WTC11 (cell line): ENCODE data around the gene TAAR8. TPM values are rescaled to one million over a fixed set of nuclear protein-coding genes. Genes with fewer than 3 reads are reported as not detected.

Experiments used
- ATAC-seq: fragments of 200-7000 bp; cut with Tn5 transposase; 2 replicates; pipeline ENCODE4 v1.10.0; 2021; ENCODE audit warnings: mild to moderate bottlenecking, moderate library complexity
- CTCF ChIA-PET: fragments of 300-600 bp; sonication (Branson Sonifier 250); formaldehyde crosslinking; loops from one replicate; lab custom pipeline; 2021; ENCODE audit warnings: antibody characterized with exemption; lab: Charles Lee
- POLR2A ChIA-PET: fragments of 350-600 bp; sonication (Branson Sonifier 250); formaldehyde crosslinking; loops from one replicate; lab custom pipeline; 2021; ENCODE audit warnings: antibody characterized with exemption; lab: Charles Lee
- DNase-seq: peaks from one replicate; pipeline ENCODE4 v3.0.0; 2021; ENCODE audit warnings: low spot score
- H3K27ac Mint-ChIP-seq: 2 replicates; pipeline ENCODE4 v1.8.0; 2021; ENCODE audit warnings: mixed read lengths
- H3K27me3 Mint-ChIP-seq: 2 replicates; pipeline ENCODE4 v1.8.0; 2021; ENCODE audit warnings: low read depth, mild to moderate bottlenecking, moderate library complexity, mixed read lengths
- H3K36me3 Mint-ChIP-seq: 2 replicates; pipeline ENCODE4 v1.8.0; 2021; ENCODE audit warnings: mixed read lengths
- H3K4me1 Mint-ChIP-seq: 2 replicates; pipeline ENCODE4 v1.8.0; 2022; ENCODE audit warnings: mixed read lengths
- H3K4me3 Mint-ChIP-seq: 2 replicates; pipeline ENCODE4 v1.8.0; 2021; ENCODE audit warnings: mild to moderate bottlenecking, moderate library complexity, mixed read lengths
- H3K9me3 Mint-ChIP-seq: 2 replicates; pipeline ENCODE4 v1.8.0; 2021; ENCODE audit warnings: mixed read lengths
- ARID4B ChIP-seq: sonication (generic); formaldehyde crosslinking; IDR thresholded peaks from 2 replicates; pipeline ENCODE4 v1.8.0; 2023; ENCODE audit warnings: missing genetic modification reagents, mild to moderate bottlenecking, borderline replicate concordance
- CBFB ChIP-seq: sonication (generic); formaldehyde crosslinking; IDR thresholded peaks from 2 replicates; pipeline ENCODE4 v1.8.1; 2022; ENCODE audit warnings: mild to moderate bottlenecking, low read depth, missing genetic modification reagents
- CREM ChIP-seq: sonication (generic); formaldehyde crosslinking; IDR thresholded peaks from 2 replicates; pipeline ENCODE4 v1.8.1; 2022; ENCODE audit warnings: mild to moderate bottlenecking, missing genetic modification reagents, moderate library complexity
- FOXK1 ChIP-seq: sonication (generic); formaldehyde crosslinking; IDR thresholded peaks from 2 replicates; pipeline ENCODE4 v1.8.0; 2022; ENCODE audit warnings: mild to moderate bottlenecking, moderate library complexity, missing genetic modification reagents
- GTF2I ChIP-seq: fragments of 250-450 bp; sonication (Bioruptor Pico); conservative IDR thresholded peaks from 2 replicates; pipeline ENCODE4 v1.4.0; 2021; ENCODE audit warnings: mild to moderate bottlenecking
- HMGA2 ChIP-seq: fragments of 250-450 bp; sonication (Bioruptor Pico); IDR thresholded peaks from 2 replicates; pipeline ENCODE4 v1.4.0; 2021; ENCODE audit warnings: mild to moderate bottlenecking, moderate library complexity
- IRF2 ChIP-seq: sonication (generic); formaldehyde crosslinking; IDR thresholded peaks from 2 replicates; pipeline ENCODE4 v1.8.0; 2022; ENCODE audit warnings: low read depth, missing genetic modification reagents, borderline replicate concordance
- NR1H2 ChIP-seq: sonication (generic); formaldehyde crosslinking; IDR thresholded peaks from 2 replicates; pipeline ENCODE4 v1.9.0; 2021; ENCODE audit warnings: mild to moderate bottlenecking, moderate library complexity, missing genetic modification reagents
- SOX15 ChIP-seq: fragments of 250-450 bp; sonication (Bioruptor Pico); IDR thresholded peaks from 2 replicates; pipeline ENCODE4 v1.9.0; 2021; ENCODE audit warnings: mild to moderate bottlenecking
- ZNF121 ChIP-seq: sonication (generic); formaldehyde crosslinking; IDR thresholded peaks from 2 replicates; pipeline ENCODE4 v1.8.0; 2023; ENCODE audit warnings: missing genetic modification reagents
- ZNF396 ChIP-seq: fragments of 250-450 bp; sonication (Bioruptor Pico); IDR thresholded peaks from 2 replicates; pipeline ENCODE4 v1.8.0; 2021; ENCODE audit warnings: mild to moderate bottlenecking, moderate library complexity, borderline replicate concordance
- ZNF423 ChIP-seq: fragments of 250-450 bp; sonication (Bioruptor Pico); IDR thresholded peaks from 2 replicates; pipeline ENCODE4 v2.1.2; 2022; ENCODE audit warnings: mild to moderate bottlenecking, moderate library complexity
- ZNF532 ChIP-seq: fragments of 250-450 bp; sonication (Bioruptor Pico); IDR thresholded peaks from 2 replicates; pipeline ENCODE4 v1.9.0; 2021; ENCODE audit warnings: mild to moderate bottlenecking, borderline replicate concordance
- ZSCAN18 ChIP-seq: fragments of 250-450 bp; sonication (Bioruptor Pico); IDR thresholded peaks from 2 replicates; pipeline ENCODE4 v2.1.2; 2022; ENCODE audit warnings: mild to moderate bottlenecking, moderate library complexity
- total RNA-seq: library from RNA; stranded (reverse); gene quantifications from 3 replicates; pipeline ENCODE4 v1.2.3, GENCODE V29; 2021

Gene TAAR8
- total RNA-seq, 1 experiment from 2014 or later = not detected

GRCh38 chr6:132537977-132538376, 14.5 kb upstream of the TAAR8 start, which contains the start of gene TAAR9:
TSS of gene TAAR9 (plus strand) at chr6:132538277. CDS start at chr6:132538290, 13 bp downstream.
- no peak for DNase-seq
- Mint-ChIP-seq H3K9me3 (peaks cover 24% of the 10 kb centered on the region), H3K27ac (no peak within 1 kb of the TSS), H3K27me3 (no peaks in the 10 kb centered on the region), H3K4me1 (no peaks in the 10 kb centered on the region), H3K36me3 (peaks cover 14% of the 10 kb centered on the region), H3K4me3 (no peak within 1 kb of the TSS)
- ATAC-seq = no peak
- POLR2A ChIA-PET = no interaction called here
- CTCF ChIA-PET = interaction anchor here (2.3 kb wide), 1 partner anchor 177 kb away, joined by 8 read pairs; no protein-coding TSS in a partner anchor
- TF ChIP-seq GTF2I (CRISPR knock-in tag) (no peak), IRF2 (no peak), ARID4B (CRISPR knock-in tag) (no peak), FOXK1 (no peak), CREM (CRISPR knock-in tag) (no peak), CBFB (CRISPR knock-in tag) (no peak), ZSCAN18 (CRISPR knock-in tag) (no peak), ZNF532 (CRISPR knock-in tag) (no peak), ZNF423 (CRISPR knock-in tag) (no peak)

- Mint-ChIP-seq H3K27me3 (no peaks in the 10 kb centered on the region), H3K9me3 (no peaks in the 10 kb centered on the region), H3K4me3 (no peak overlapping the region), H3K36me3 (no peaks in the 10 kb centered on the region), H3K4me1 (peaks cover 19% of the 10 kb centered on the region), H3K27ac (no peak overlapping the region)
- POLR2A ChIA-PET = no interaction called here
- DNase-seq = no peak
- CTCF ChIA-PET = no interaction called here
- no peak for TF ChIP-seq NR1H2 (CRISPR knock-in tag)
- no peak for TF ChIP-seq ZNF121 (CRISPR knock-in tag)
- no peak for TF ChIP-seq HMGA2
- no peak for TF ChIP-seq ZNF396 (CRISPR knock-in tag)
- TF ChIP-seq SOX15 (CRISPR knock-in tag) = no peak
- ATAC-seq = no peak
Observed at GRCh38 chr6:132544826-132545225, 7.6 kb upstream of the TAAR8 start.
